ENCODE measurements around the gene IL36A.

DNA sequence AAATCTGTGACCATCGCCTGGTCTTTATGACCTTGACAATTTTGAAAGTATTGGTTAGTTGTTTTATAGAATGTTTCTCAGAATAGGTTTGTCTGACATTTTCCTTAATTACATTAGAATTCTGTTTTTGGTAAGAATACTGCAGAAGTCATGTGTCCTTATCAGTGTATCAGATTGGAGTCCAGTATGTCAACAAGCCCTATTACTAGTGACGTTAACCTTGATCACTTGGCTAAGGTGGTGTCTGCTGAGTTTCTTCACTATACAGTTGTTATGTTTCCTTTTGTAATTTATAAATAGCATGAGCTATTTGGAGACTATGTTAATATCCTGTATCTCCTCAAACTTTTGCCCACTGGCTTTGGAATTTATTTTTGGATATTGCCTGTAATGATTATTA is 38.2 kb upstream of the IL36A start:
- TF ChIP-seq, protein P1, sequence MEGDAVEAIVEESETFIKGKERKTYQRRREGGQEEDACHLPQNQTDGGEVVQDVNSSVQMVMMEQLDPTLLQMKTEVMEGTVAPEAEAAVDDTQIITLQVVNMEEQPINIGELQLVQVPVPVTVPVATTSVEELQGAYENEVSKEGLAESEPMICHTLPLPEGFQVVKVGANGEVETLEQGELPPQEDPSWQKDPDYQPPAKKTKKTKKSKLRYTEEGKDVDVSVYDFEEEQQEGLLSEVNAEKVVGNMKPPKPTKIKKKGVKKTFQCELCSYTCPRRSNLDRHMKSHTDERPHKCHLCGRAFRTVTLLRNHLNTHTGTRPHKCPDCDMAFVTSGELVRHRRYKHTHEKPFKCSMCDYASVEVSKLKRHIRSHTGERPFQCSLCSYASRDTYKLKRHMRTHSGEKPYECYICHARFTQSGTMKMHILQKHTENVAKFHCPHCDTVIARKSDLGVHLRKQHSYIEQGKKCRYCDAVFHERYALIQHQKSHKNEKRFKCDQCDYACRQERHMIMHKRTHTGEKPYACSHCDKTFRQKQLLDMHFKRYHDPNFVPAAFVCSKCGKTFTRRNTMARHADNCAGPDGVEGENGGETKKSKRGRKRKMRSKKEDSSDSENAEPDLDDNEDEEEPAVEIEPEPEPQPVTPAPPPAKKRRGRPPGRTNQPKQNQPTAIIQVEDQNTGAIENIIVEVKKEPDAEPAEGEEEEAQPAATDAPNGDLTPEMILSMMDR (IDR thresholded peaks at IDR 0.05): no peak
- TF ChIP-seq POLR2A (IDR thresholded peaks at IDR 0.05): no peak
